ENCODE data around the gene FBP1. TPM values are rescaled to one million over a fixed set of nuclear protein-coding genes. Genes with fewer than 3 reads are reported as not detected.
A peak's percentile ranks its signal among the peaks of the same experiment; 100 is the strongest.

The FBP1 gene
- total RNA-seq, result 1.1 TPM
- long read RNA-seq, partial matches to known transcripts, result 0 of 3 reads
- long read RNA-seq, other reads (novel, unspliced or antisense), result 0 of 3 reads

DNA sequence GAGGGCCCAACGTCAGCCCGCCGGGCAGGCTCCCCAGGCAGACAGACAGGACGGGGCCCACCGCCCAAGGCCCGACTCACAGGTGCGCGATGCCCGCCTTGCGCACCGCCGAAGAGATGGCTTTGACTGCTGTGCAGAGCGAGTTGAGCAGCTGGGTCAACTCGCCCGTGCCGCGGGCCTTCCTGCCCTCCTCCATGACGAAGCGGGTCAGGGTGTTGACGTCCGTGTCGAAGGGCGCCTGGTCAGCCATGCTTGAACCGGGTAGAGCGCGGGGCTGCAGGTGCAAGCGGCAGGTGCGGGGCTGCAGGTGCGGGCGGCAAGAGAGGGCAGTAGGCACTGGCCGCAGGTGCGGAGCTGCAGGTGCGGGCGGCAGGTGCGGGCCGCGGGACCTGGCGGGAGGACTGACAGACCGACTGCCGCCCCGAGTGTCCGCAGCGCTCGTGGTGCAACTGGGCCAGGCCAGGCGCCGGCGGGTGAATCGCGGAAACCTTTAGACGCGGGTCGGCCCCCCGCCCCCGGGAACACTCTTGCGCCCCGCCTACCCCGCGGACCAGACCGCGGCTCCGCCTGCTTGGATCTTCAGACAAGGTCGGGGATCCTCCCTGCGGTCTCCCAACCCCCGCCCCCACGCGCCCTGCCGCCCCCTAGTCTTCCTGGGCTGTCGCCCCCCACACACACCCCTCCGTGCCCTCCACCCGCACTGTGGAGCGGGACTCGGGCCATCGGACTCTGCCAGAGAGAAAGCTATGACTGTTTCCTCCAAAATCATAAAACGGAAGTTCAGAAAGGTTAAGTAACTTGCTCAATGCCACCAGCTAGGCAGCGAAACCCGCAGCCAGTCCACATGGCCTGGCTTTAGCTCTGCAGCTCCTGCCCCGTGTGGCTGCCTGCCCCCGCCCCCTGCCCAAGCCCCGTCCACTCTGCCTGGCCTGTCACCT, at the start of gene FBP1:
TSS of gene FBP1 (minus strand) at position 458 of the 938 bp plus-strand sequence. CDS start at position 250, 208 bp downstream.
- DNase-seq (peak; percentile 68), ATAC-seq (ENCODE audit: poor library complexity) (peak; percentile 73)
- intact Hi-C loops (cut with DNase I), result no loop called here

DNA sequence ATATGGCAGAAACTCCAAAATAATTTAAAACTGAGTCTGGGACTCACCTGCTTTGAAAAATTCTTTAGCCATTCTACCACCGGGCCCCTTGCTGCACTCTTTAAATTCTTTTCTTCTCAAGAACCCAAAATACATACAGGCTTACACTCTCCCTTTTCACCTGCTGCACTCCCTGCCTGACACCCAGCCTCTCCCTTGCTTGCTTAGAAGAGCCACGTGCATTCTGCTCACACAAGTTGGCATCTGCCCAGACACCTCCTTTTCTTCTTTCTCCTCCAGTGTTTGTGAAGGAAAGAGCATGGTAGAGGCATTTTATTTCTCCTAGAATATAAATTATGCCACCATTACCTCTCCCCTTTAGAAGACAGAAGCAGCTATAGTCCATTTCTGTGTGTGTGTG, 48.1 kb upstream of the FBP1 start:
- DNase-seq, result no peak
- intact Hi-C loops (cut with DNase I), result loop anchor here (10.0 kb wide), 1 partner anchor 97 kb away; no protein-coding TSS in a partner anchor
- no peak for ATAC-seq (ENCODE audit: poor library complexity)

DNA sequence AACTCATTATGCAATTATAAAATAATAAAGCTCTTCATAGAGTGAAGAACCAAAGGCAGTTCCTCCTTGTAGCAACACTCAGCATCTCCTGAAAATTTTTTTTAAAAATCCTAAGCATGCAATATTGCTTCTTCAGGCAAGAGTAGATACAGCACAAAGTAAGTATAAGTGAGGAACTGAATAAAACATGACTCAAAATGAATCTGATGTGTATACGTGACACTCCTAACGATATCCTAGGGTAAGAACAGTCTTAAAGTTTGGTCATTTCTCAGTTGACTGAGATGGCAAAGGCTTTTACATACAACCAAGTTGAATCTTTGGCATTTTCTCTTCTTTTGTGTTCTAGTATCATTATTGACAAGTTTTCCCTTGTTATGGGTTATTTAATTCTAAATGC, 46.0 kb upstream of the FBP1 start:
- intact Hi-C loops (cut with DNase I), result loop anchor here (10.0 kb wide), 1 partner anchor 99 kb away; no protein-coding TSS in a partner anchor
- ATAC-seq (ENCODE audit: poor library complexity) (no peak), DNase-seq (no peak)

DNA sequence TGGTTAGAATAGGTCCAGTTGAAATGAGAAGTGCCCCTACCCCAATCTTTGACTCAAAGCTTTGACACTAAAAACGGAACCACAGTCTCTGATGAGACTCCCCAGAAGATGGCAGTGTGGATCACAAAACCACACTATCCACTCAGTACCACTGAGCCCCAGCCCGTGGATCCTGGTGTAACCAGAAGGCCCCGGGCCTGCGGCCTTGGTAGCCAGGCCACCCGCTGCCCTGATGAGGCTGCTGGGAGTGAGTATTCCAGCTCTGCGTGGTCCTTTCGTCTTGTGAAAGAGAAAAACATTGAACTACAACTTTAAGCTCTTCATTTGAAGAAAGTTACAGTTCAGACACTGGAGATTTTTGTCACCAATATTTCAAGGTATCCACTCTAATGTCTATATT, 42.2 kb upstream of the FBP1 start:
- ATAC-seq (ENCODE audit: poor library complexity), result peak; percentile 97
- peak; percentile 87 for DNase-seq
- intact Hi-C loops (cut with DNase I), result loop anchor here (10.0 kb wide), 1 partner anchor 103 kb away; no protein-coding TSS in a partner anchor

DNA sequence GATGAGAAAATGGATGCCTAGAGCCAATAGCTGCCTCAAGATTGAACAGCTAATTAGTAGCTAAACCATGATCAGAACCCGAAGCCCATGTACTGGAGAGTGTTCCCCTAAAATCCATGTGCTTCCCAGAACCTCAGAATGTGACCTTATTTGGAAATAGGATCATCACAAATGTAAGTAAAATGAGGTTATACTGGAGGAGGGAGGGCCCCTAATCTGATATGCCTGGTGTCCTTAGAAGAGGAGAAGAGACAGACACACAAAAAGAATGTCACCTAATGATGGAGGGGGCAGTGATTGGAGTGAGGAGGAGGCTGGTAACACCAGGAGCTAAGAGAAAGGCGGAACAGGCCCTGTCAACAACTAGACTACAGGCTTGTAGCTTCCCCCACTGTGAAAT, 41.3 kb upstream of the FBP1 start:
- ATAC-seq (ENCODE audit: poor library complexity) (no peak), DNase-seq (no peak)
- intact Hi-C loops (cut with DNase I), result loop anchor here (10.0 kb wide), 1 partner anchor 104 kb away; no protein-coding TSS in a partner anchor

DNA sequence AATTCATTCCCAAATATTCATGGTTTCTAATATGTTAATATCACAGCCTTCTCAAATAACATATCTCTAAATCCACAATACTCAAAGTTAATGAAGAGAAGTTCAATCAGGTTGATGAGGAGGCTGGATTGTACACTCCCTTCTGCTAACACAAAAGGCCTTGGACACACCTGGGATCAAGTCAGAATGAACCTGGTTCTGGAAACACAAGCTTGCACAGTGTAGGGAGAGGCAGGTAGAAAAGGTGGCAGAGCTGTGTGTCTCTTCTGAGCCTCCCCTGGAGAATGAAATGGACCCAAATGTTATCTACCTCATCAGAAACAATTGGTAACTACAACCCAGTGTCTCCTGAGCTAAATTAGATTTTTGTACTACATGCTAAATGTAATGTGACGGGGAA, 40.7 kb upstream of the FBP1 start:
- intact Hi-C loops (cut with DNase I), result loop anchor here (10.0 kb wide), 1 partner anchor 105 kb away; no protein-coding TSS in a partner anchor

DNA sequence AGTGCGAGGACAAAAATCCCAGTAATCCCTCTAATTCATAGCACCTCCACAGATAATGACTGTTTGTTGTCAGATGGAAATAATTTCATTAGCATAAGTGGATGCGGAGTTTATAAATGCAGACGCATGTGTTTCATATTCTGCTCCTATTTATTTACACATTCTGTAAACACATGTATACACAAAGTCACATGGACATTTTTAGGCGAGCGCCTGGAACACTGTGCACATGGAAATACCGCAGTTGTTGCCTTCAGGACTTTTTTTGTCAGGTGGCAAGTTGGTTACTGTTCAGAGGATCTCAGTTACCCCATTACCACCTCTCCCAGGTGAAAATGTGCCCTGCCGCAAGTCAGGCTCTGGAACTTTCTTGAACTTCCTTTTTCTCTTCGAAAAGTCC, 40.3 kb upstream of the FBP1 start:
- no peak for ATAC-seq (ENCODE audit: poor library complexity)
- DNase-seq, result no peak
- intact Hi-C loops (cut with DNase I), result no loop called here

More for the DNA sequence above, 40.7 kb upstream of the FBP1 start:
- ATAC-seq (ENCODE audit: poor library complexity), result no peak
- DNase-seq, result no peak

DNA sequence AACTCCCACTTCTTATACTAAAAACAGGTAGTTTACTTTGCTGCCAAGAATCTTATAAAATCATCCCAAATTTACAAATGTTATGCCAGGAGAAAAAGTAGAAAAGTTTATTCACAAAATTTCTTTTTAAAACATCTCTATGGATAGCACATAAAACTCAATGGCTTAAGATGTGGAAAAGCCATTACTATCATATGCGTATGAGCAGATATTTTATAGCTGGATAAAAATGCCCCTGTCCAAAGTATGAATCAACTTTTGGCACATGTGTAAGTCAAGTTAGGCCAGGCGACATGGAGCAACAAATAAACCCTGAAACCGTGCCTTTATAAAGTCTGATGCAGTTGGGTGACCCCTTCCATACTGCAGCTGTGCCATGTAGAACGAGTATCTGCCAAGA, 38.6 kb upstream of the FBP1 start:
- intact Hi-C loops (cut with DNase I), result no loop called here
- ATAC-seq (ENCODE audit: poor library complexity), result no peak
- no peak for DNase-seq

DNA sequence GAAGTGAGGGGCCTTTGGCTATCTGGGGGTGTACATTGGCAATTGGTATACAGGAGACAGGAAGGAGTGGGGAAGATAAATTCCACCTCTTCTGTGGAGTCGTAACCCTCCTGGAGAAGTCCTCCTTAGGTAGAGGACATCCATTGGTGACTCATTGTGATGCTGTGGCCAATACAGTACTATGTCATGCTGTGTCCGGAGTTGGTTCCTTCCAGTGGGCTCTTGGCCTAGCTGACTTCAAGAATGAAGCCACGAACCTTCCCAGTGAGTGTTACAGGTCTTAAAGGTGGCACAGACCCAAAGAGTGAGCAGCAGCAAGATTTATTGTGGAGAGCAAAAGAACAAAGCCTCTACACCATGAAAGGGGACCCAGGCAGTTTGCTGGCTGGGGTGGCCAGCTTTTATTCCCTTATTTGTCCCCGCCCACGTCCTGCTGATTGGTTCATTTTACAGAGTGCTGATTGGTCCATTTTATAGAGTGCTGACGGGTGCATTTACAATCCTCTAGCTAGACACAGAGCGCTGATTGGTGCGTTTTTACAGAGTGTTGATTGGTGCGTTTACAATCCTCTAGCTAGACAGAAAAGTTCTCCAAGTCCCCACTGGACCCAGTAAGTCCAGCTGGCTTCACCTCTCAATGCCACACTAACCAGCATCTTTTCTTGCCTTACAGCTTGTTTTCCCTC, 37.3 kb upstream of the FBP1 start:
- ATAC-seq (ENCODE audit: poor library complexity) (no peak), DNase-seq (no peak)
- intact Hi-C loops (cut with DNase I), result no loop called here

DNA sequence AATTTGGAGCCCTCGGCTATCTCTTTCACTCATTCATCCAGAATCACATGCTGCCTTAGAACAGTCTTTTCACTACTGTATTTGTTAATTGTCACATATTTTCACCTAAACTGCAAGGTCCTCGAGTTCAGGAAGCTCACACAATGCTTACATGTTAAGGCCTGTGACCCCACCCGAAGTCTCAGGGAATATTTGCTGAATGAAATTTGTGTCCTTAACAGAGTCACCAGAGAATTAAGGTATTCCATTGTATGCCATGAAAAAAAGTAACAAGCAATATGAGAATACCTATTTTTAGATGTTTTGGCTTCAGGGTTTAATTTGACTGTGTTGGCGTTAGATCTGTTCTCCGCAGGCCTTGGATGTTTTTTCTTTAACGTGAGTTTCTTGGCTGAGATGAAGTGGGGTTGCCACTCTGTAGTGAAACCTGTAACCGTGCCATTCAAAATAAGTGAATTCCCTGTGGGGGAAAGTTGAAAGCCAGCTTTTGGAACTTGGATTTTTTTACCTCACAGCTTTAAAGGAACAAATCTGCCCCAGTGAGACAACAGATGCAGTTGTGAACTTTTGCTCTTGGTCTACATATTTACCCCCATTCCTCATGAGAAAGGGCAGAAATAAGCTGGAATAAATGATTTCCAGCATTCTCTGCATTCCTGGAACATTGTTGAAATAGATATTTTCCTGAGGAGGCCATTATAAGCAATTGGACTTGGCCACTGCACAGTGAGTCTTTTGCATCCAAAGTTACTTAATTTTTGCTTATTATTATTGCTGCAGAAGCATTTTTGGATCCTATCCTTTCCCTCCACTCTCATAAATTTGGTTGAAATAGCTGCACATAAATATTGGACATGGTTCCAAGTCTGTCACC, 35.9 kb upstream of the FBP1 start:
- intact Hi-C loops (cut with DNase I), result no loop called here
- no peak for ATAC-seq (ENCODE audit: poor library complexity)
- DNase-seq, result no peak

DNA sequence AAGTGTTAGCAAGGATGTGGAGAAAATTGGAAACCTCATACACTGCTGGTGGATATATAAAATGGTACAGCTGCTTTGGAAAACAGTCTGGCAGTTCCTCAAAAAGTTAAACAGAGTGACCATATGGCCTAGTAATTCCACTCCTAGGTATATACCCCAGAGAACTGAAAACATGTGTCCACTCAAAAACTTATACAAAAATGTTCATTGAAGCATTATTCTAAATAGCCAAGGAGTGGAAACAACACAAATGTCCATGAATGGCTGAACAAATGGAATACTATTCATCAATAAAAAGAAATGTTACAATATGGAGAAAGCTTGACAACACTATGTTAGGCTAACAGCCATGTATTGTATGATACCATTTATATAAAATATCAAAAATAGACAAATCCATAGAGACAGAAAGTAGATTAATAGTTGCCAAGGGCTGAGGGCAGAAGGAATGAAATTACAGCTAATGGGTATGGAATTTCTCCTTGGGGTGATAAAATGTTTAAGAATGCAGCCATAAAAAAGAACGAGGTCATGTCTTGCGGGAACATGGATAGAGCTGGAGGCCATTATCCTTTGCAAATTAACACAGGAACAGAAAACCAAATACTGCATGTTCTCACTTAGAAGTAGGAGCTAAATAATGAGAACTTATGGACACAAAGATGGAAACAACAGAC, 33.6 kb upstream of the FBP1 start:
- intact Hi-C loops (cut with DNase I), result no loop called here
- ATAC-seq (ENCODE audit: poor library complexity) (no peak), DNase-seq (no peak)

DNA sequence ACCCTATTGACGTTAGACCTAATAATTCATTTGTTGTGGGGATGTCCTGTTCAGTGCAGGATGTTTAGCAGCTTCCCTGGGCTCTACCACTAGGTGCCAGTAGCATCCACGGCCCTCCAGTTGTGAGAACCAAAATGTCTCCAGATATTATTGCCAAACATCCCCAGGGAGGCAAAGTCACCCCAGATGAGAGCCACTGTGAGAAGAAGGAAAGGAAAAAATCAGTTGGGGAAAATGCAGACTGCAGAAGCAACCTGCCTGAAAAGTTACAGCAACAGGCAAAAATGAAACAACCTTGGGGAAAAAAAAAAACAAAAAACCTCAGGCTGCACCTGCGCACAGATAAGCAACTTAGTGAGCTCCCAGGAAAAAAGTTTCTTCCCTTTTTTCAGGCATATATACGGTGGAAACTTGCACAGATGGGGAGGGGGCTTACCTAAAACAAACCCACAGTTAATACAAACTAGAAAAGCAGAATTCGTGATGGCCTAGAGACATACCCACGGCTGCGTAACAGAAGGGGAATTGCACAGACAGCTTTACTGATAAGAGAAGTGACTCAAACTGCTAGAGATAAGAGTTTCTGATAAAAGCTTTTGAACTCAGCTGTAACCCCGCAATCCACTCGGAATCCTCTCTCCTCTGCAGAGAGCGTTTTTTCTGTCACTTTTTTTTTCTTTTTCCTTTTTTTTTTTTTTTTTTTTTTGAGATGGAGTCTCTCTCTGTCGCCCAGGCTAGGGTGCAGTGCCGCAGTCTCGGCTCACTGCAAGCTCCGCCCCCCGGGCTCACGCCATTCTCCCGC, 29.8 kb upstream of the FBP1 start:
- intact Hi-C loops (cut with DNase I), result no loop called here
- DNase-seq, result peak; percentile 64
- ATAC-seq (ENCODE audit: poor library complexity), result peak; percentile 95

DNA sequence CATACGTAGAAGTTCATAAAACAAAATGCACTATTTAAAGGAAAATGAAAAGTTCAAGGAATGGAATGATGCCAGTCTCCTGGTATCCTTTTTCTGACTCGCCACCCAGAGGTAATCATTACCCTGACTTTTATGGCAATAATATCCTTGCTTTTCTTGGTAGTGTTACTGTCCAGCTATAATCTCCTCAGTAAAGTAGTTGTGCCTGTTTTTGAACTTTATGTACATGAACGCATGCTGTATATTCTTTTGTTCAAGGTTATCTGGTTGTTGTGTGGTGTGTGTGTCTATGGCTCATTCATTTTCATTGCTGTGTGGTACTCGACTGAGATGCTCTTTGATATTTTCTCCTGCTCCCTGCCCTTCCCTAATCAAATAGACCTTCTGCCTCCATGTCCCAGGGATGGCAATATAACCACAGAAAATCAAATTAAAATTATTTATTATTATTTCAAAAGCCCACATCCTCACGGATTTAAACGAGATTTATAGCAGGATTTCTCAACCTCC, 29.2 kb upstream of the FBP1 start:
- DNase-seq, result no peak
- ATAC-seq (ENCODE audit: poor library complexity), result no peak
- intact Hi-C loops (cut with DNase I), result no loop called here

DNA sequence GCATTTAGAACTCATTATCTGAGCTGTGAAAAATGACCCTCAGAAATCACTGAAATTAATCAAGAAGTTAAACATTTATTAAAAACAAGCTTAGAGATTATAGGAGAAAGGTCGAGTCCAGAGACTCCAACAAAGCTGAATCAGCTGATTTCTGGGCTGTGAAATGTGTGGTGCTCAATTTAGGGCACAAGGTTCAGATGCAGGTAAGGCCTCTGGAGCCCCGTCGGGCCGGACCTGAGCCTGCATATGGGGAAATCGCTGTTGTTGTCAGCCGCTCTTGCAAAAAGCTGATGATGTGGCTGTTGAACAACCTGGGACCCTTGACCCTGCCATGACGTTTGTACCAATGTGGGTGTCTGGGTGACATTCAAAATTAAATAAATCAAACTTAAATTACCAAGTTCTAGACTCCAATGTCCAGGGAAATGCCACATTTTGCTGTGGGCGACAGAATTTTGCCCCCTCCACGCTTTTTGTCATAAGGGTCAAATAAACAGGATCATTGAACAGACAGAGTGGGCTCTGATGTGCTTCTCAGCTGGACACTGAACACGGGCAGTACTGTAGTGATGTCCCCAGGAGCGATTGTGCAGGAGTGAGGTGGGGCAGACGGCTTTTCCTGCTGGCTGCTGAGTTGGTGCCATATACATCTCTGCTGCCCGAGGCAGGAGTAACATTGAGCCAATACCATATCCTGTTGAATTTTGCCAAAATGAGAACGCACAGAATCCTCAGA, 27.2 kb upstream of the FBP1 start:
- intact Hi-C loops (cut with DNase I), result no loop called here
- no peak for DNase-seq
- no peak for ATAC-seq (ENCODE audit: poor library complexity)

DNA sequence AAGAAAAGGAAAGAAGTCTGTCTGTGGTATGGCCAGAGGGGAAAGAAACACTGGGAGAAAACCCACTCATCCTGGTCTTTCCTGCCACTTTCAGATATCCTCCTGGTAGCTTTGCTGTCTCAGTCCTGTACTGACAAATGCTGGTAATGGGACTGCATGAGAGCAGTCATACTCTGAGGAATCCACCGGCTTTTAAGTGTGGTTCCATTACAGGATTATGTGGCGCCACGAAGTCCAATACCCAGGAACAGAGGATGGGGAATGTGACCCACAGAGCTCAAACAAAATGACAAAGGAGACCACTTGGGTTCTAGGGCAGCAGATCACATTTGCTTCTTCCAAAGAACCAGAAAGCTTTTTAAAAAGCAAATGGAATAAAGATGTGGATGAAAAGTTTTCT, 26.3 kb upstream of the FBP1 start:
- intact Hi-C loops (cut with DNase I), result no loop called here
- no peak for DNase-seq
- no peak for ATAC-seq (ENCODE audit: poor library complexity)

DNA sequence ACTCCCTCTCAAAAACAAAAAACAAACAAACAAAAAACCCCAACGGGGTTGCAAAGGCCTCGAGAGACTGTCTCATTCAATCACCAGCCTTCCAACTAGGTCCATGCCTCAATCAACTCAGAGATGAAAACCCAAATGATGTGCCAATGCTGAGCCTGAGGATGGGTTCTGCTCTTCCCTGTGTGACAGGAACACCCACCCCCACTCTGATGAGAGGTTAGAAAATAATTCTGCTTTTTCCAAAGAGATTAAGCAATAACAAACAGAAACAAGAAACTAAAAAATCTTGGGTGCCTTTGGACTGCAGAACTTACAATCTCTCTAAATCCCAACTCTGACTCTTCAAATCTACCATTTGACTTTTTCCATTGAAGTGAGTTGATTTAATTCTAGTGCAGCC, 25.5 kb upstream of the FBP1 start:
- ATAC-seq (ENCODE audit: poor library complexity), result no peak
- no peak for DNase-seq
- intact Hi-C loops (cut with DNase I), result no loop called here

DNA sequence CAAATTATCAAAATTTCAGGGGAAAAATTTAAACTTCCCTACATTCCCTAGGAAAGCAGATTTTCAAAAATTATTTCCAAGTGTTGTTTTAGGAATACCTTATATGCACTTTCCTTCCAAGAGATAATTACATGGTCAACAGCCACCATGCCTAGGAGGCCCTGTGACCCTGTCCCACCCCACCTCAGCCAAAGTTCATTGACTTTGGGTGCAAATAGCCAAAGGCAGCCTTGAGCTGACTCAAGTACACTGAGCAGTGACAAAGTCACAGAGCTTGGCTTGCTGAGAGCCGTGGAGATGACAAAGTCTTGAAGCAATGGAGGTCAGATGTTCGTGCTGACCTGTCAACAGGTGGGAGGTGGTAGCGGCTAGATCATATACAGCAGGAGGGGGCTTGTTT, 24.3 kb upstream of the FBP1 start:
- no peak for DNase-seq
- intact Hi-C loops (cut with DNase I), result no loop called here
- no peak for ATAC-seq (ENCODE audit: poor library complexity)
